IMR-90 (cell line): ENCODE data around the gene GNG7. TPM values are rescaled to one million over a fixed set of nuclear protein-coding genes. Genes with fewer than 3 reads are reported as not detected.

ENCODE experiments used
- ATAC-seq: fragments of 200-7000 bp; cut with Tn5 transposase; 2 replicates; pipeline ENCODE4 v1.9.1; 2020; ENCODE audit warnings: low read depth, mild to moderate bottlenecking, moderate library complexity
- BruUV-seq: library from RNA; stranded (reverse); fragments of 400-500 nt; replicated peaks from 2 replicates; lab custom pipeline; 2021; lab: Mats Ljungman, UMichigan
- CTCF ChIA-PET: fragments of 300-600 bp; formaldehyde crosslinking; extraction: SDS; loops from one replicate; lab custom pipeline; 2021; ENCODE audit warnings: antibody characterized with exemption; lab: Yijun Ruan, JAX
- POLR2A ChIA-PET: fragments of 300-600 bp; sonication (Branson Sonifier 250); formaldehyde crosslinking; loops from one replicate; lab custom pipeline; 2022; ENCODE audit warnings: antibody characterized with exemption; ENCODE audit not compliant: unreplicated experiment; lab: Charles Lee
- DNase-seq: peaks from one replicate; pipeline ENCODE4 v3.0.0; 2013
- H2AFZ ChIP-seq: replicated peaks from 2 replicates; pipeline ENCODE3; 2013; ENCODE audit warnings: low read length, mild to moderate bottlenecking; ENCODE audit not compliant: poor library complexity
- H2AK5ac ChIP-seq: 2 replicates; pipeline ENCODE4 v1.6.1; 2013; ENCODE audit warnings: low read depth, low read length, inconsistent platforms
- H2AK9ac ChIP-seq: replicated peaks from 2 replicates; pipeline ENCODE3; 2013; ENCODE audit warnings: mild to moderate bottlenecking, low read depth, low read length, moderate library complexity; ENCODE audit not compliant: poor library complexity
- H2BK120ac ChIP-seq: 2 replicates; pipeline ENCODE4 v1.6.1; 2013; ENCODE audit warnings: low read depth, low read length, inconsistent platforms
- H2BK15ac ChIP-seq: 3 replicates; pipeline ENCODE4 v1.6.1; 2013; ENCODE audit warnings: low read depth, low read length, inconsistent platforms
- H2BK20ac ChIP-seq: 2 replicates; pipeline ENCODE4 v1.6.1; 2013; ENCODE audit warnings: low read depth, mild to moderate bottlenecking, inconsistent platforms, low read length, moderate library complexity
- H2BK5ac ChIP-seq: 2 replicates; pipeline ENCODE4 v1.6.1; 2013; ENCODE audit warnings: mild to moderate bottlenecking, low read depth, low read length, inconsistent platforms; ENCODE audit not compliant: poor library complexity, severe bottlenecking
- H3K14ac ChIP-seq: replicated peaks from 2 replicates; pipeline ENCODE4 v1.6.1; 2013; ENCODE audit warnings: low read depth, low read length, inconsistent platforms
- H3K18ac ChIP-seq: 2 replicates; pipeline ENCODE4 v1.6.1; 2013; ENCODE audit warnings: low read depth, low read length, control low read depth
- H3K23ac ChIP-seq: 2 replicates; pipeline ENCODE4 v1.6.1; 2013; ENCODE audit warnings: low read depth, low read length, inconsistent platforms
- H3K27ac ChIP-seq: 2 replicates; pipeline ENCODE4 v1.5.1; 2013; ENCODE audit warnings: mild to moderate bottlenecking, control low read depth, low read length; ENCODE audit not compliant: insufficient read depth
- H3K27me3 ChIP-seq: 2 replicates; pipeline ENCODE4 v1.6.1; 2013; ENCODE audit warnings: low read length; ENCODE audit not compliant: control insufficient read depth, insufficient read depth
- H3K36me3 ChIP-seq: 2 replicates; pipeline ENCODE4 v1.6.1; 2013; ENCODE audit warnings: low read length, mixed read lengths; ENCODE audit not compliant: control insufficient read depth, insufficient read depth
- H3K4ac ChIP-seq: 2 replicates; pipeline ENCODE4 v1.6.1; 2013; ENCODE audit warnings: low read depth, low read length, inconsistent platforms
- H3K4me1 ChIP-seq: 2 replicates; pipeline ENCODE4 v1.6.1; 2013; ENCODE audit warnings: low read length, mixed read lengths; ENCODE audit not compliant: control insufficient read depth, insufficient read depth
- H3K4me2 ChIP-seq: 2 replicates; pipeline ENCODE4 v1.6.1; 2013; ENCODE audit warnings: low read depth, mild to moderate bottlenecking, control low read depth, low read length, moderate library complexity
- H3K4me3 ChIP-seq: 2 replicates; pipeline ENCODE4 v1.5.1; 2013; ENCODE audit warnings: low read depth, mild to moderate bottlenecking, control low read depth, low read length, moderate library complexity; ENCODE audit not compliant: insufficient read depth
- H3K56ac ChIP-seq: 2 replicates; pipeline ENCODE4 v1.6.1; 2013; ENCODE audit warnings: low read length, inconsistent platforms; ENCODE audit not compliant: insufficient read depth; ENCODE audit errors: extremely low read depth
- H3K79me1 ChIP-seq, 2 experiments: 2 replicates each; pipeline ENCODE4 v1.6.1; 2013; ENCODE audit warnings: low read length in 2 of 2, inconsistent platforms in 1 of 2, low read depth in 1 of 2
- H3K9ac ChIP-seq: 2 replicates; pipeline ENCODE4 v1.6.1; 2013; ENCODE audit warnings: low read depth, low read length, control low read depth
- H3K9me1 ChIP-seq: 2 replicates; pipeline ENCODE4 v1.6.1; 2013; ENCODE audit warnings: low read length, inconsistent platforms; ENCODE audit not compliant: insufficient read depth
- H3K9me3 ChIP-seq: 2 replicates; pipeline ENCODE4 v1.6.1; 2013; ENCODE audit warnings: low read length; ENCODE audit not compliant: control insufficient read depth, insufficient read depth
- H4K20me1 ChIP-seq: 2 replicates; pipeline ENCODE4 v1.6.1; 2013; ENCODE audit warnings: low read length, inconsistent platforms; ENCODE audit not compliant: insufficient read depth
- H4K5ac ChIP-seq: 2 replicates; pipeline ENCODE4 v1.6.1; 2013; ENCODE audit warnings: mild to moderate bottlenecking, low read depth, low read length, control low read depth
- H4K8ac ChIP-seq, 2 experiments: 2 replicates each; pipeline ENCODE4 v1.6.1; 2013; ENCODE audit warnings: low read depth in 2 of 2, low read length in 2 of 2, control low read depth in 1 of 2, inconsistent platforms in 1 of 2
- H4K91ac ChIP-seq: 2 replicates; pipeline ENCODE4 v1.6.1; 2013; ENCODE audit warnings: low read depth, low read length, inconsistent platforms; ENCODE audit not compliant: insufficient read depth
- CEBPB ChIP-seq: IDR thresholded peaks from 2 replicates; pipeline ENCODE4 v1.6.1; 2012; ENCODE audit warnings: low read depth, low read length, improper control_type of control experiment
- CHD1 ChIP-seq: IDR thresholded peaks from 2 replicates; pipeline ENCODE4 v1.6.1; 2012; ENCODE audit warnings: low read depth, low read length, improper control_type of control experiment
- FOS ChIP-seq: fragments of 150-350 bp; IDR thresholded peaks from 2 replicates; pipeline ENCODE4 v1.6.1; 2016; ENCODE audit warnings: low read depth, low read length
- MAFK ChIP-seq: IDR thresholded peaks from 2 replicates; pipeline ENCODE4 v1.6.1; 2012; ENCODE audit warnings: low read depth, low read length, improper control_type of control experiment
- MAZ ChIP-seq: IDR thresholded peaks from 2 replicates; pipeline ENCODE4 v1.6.1; 2012; ENCODE audit warnings: low read depth, mild to moderate bottlenecking, low read length, improper control_type of control experiment, moderate library complexity, borderline replicate concordance
- MXI1 ChIP-seq: IDR thresholded peaks from 2 replicates; pipeline ENCODE4 v1.6.1; 2012; ENCODE audit warnings: low read depth, mild to moderate bottlenecking, low read length, moderate library complexity, borderline replicate concordance
- NFE2L2 ChIP-seq: fragments of 150-350 bp; IDR thresholded peaks from 2 replicates; pipeline ENCODE4 v1.6.1; 2016; ENCODE audit warnings: low read depth, mild to moderate bottlenecking, low read length
- POLR2A ChIP-seq: IDR thresholded peaks from 2 replicates; pipeline ENCODE4 v1.6.1; 2012; ENCODE audit warnings: mild to moderate bottlenecking, low read depth, low read length
- RAD21 ChIP-seq: IDR thresholded peaks from 2 replicates; pipeline ENCODE4 v1.6.1; 2012; ENCODE audit warnings: low read length, improper control_type of control experiment
- RFX5 ChIP-seq: IDR thresholded peaks from 2 replicates; pipeline ENCODE4 v1.8.0; 2012; ENCODE audit warnings: low read depth, mild to moderate bottlenecking, low read length, moderate library complexity
- SMC3 ChIP-seq: fragments of 150-350 bp; IDR thresholded peaks from 2 replicates; pipeline ENCODE4 v1.6.1; 2016; ENCODE audit warnings: low read depth, mild to moderate bottlenecking, antibody characterized with exemption, low read length, moderate library complexity
- WGBS, 2 experiments: methylation state at CpG; one replicate each; pipeline versions ENCODE4 v1.1.5 to v1.1.7; 2013; ENCODE audit warnings: missing lambda C conversion rate in 2 of 2; ENCODE audit not compliant: insufficient read length in 1 of 2; ENCODE audit errors: extremely low coverage in 2 of 2; 5-methylcytosine and 5-hydroxymethylcytosine counted together
- dilution Hi-C: fragments of 300-500 bp; cut with HindIII; formaldehyde crosslinking; loops from one replicate; pipeline ENCODE4 v1.14.3; 2018; ENCODE audit warnings: low sequenced_read_pairs; ENCODE audit not compliant: unreplicated experiment
- in situ Hi-C: fragments of 300-500 bp; cut with MboI; formaldehyde crosslinking; loops from 3 replicates; pipeline ENCODE4 v1.14.3; 2019; ENCODE audit warnings: low sequenced_read_pairs, inconsistent platforms, mixed read lengths
- intact Hi-C: fragments of 100-400 bp; cut with micrococcal nuclease; formaldehyde crosslinking; loops from 2 replicates; pipeline ENCODE4 v1.10.0; 2022
- polyA plus RNA-seq, 3 experiments: library from polyadenylated mRNA; depleted of rRNA; stranded (reverse); fragments of >200 nt; gene quantifications; 2 replicates each; pipeline ENCODE4 v1.2.3, GENCODE V29; 2012; ENCODE audit warnings: low replicate concordance in 1 of 3
- total RNA-seq: library from RNA; depleted of rRNA; stranded (reverse); fragments of >200 nt; gene quantifications from 2 replicates; pipeline ENCODE4 v1.2.3, GENCODE V29; 2012
- TF ChIP-seq, protein P1 (sequence below): fragments of 150-350 bp; IDR thresholded peaks from 2 replicates; pipeline ENCODE4 v1.6.1; 2016; ENCODE audit warnings: low read depth, mild to moderate bottlenecking, low read length, moderate library complexity, borderline replicate concordance
- TF ChIP-seq, protein P2 (sequence below): fragments of 150-350 bp; IDR thresholded peaks from 2 replicates; pipeline ENCODE4 v1.6.1; 2017; ENCODE audit warnings: mild to moderate bottlenecking, antibody characterized with exemption, low read length, low read depth
- TF ChIP-seq, protein P3 (sequence below): conservative IDR thresholded peaks from 2 replicates; pipeline ENCODE4 v1.5.1; 2012; ENCODE audit warnings: mild to moderate bottlenecking, low read depth, low read length, improper control_type of control experiment

GNG7 gene
- total and polyA plus RNA-seq, 2 of the 4 experiments (the other 2 are of a cell fraction), result under 0.01 to 0.21 TPM

DNA sequence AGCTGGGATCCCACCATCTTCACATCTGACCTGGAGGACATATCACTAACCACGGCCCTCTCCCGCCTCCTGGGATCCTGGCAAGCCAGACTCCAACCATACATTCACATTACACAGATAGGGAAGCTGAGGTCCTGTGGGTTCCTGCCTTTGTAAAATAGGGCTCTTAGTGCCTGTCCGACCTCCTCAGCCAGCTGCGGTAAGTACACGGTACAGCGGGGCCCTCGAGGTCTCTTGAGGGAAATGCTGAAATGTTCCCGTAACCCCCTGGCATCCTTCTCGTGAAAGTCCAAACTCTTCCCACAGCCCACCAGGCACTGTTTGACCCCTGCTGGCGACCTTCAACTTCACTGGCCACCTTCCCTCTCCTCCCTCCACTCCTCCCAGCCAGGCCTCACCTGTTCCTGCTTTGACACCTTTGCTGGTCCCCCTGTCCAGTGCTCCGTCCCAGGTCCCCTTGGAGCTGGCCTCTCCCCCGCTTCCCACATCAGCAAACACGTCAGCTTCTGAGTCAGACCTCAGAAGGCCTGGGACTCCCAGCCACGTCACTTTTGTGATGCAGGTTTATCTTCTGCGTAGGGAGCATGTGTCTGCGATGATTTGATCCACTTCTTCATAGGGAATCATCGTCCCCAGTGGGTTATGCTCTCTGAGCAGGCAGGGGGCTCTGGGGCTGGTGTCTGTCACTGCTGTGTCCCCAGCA, 8.8 kb upstream of the GNG7 start:
- no peak overlapping the region for H3K9ac ChIP-seq
- H2BK5ac ChIP-seq, result no peak overlapping the region
- H3K14ac ChIP-seq, result peak overlapping the region; percentile 12; the same call in 1 of the 2 replicates
- POLR2A ChIA-PET, result no interaction called here
- peak overlapping the region; percentile 67; the same call in 1 of the 3 replicates for H2BK15ac ChIP-seq
- 0 out of 2 replicates have a peak overlapping the region, but pooled peaks have one; percentile 32 for H3K23ac ChIP-seq
- H3K4me2 ChIP-seq, result peak overlapping the region; percentile 16; the same call in 1 of the 2 replicates
- H4K5ac ChIP-seq, result peak overlapping the region; percentile 18; the same call in 1 of the 2 replicates
- H2BK20ac ChIP-seq, result peak overlapping the region; percentile 69
- dilution Hi-C loops, result no loop called here
- DNase-seq (peak; percentile 95), ATAC-seq (peak; percentile 86)
- H2AK9ac ChIP-seq, result no peak overlapping the region
- CTCF ChIA-PET, result no interaction called here
- in situ Hi-C loops, result no loop called here
- no peaks in the 10 kb centered on the region for H3K27me3 ChIP-seq
- intact Hi-C loops, result no loop called here
- peak overlapping the region; percentile 81 for H4K91ac ChIP-seq
- H2AFZ ChIP-seq, result peak overlapping the region; percentile 83
- no peak overlapping the region; the same call in 1 of the 2 replicates for H3K27ac ChIP-seq
- peak overlapping the region; percentile 65 to 92; a peak in 2 of 4 replicates for H4K8ac ChIP-seq
- no peaks in the 10 kb centered on the region; a peak in 1 of 4 replicates for H3K79me1 ChIP-seq
- H2BK120ac ChIP-seq, result peak overlapping the region; percentile 81
- no peak overlapping the region for H3K4me3 ChIP-seq
- peak overlapping the region; percentile 79 for H3K4ac ChIP-seq
- H4K20me1 ChIP-seq, result no peaks in the 10 kb centered on the region; the same call in none of the 2 replicates
- no TSS peak for BruUV-seq
- no peaks in the 10 kb centered on the region for H3K36me3 ChIP-seq
- H3K18ac ChIP-seq, result peak overlapping the region; percentile 8; the same call in 1 of the 2 replicates
- peaks cover 6% of the 10 kb centered on the region for H3K4me1 ChIP-seq
- H3K9me3 ChIP-seq, result peaks cover 9% of the 10 kb centered on the region
- H3K56ac ChIP-seq, result no peak overlapping the region; the same call in 1 of the 2 replicates
- H2AK5ac ChIP-seq, result peak overlapping the region; percentile 57
- WGBS, 2 experiments, result 58% methylated on average over 7 of the region's 17 CpGs; no CpG with 5 or more reads in 1 of the 2 experiments
- H3K9me1 ChIP-seq, result peaks cover 12% of the 10 kb centered on the region; the same call in 1 of the 2 replicates
- TF ChIP-seq POLR2A, result peak; percentile 78
- no peak for TF ChIP-seq SMC3
- TF ChIP-seq MAFK, result no peak
- TF ChIP-seq, protein P1, sequence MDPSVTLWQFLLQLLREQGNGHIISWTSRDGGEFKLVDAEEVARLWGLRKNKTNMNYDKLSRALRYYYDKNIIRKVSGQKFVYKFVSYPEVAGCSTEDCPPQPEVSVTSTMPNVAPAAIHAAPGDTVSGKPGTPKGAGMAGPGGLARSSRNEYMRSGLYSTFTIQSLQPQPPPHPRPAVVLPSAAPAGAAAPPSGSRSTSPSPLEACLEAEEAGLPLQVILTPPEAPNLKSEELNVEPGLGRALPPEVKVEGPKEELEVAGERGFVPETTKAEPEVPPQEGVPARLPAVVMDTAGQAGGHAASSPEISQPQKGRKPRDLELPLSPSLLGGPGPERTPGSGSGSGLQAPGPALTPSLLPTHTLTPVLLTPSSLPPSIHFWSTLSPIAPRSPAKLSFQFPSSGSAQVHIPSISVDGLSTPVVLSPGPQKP, result no peak
- peak; percentile 72 for TF ChIP-seq FOS
- TF ChIP-seq NFE2L2, result no peak
- no peak for TF ChIP-seq RAD21
- TF ChIP-seq RFX5, result 0 out of 2 replicates have a peak, but pooled peaks have one; percentile 10
- TF ChIP-seq CHD1, result no peak
- TF ChIP-seq, protein P2, sequence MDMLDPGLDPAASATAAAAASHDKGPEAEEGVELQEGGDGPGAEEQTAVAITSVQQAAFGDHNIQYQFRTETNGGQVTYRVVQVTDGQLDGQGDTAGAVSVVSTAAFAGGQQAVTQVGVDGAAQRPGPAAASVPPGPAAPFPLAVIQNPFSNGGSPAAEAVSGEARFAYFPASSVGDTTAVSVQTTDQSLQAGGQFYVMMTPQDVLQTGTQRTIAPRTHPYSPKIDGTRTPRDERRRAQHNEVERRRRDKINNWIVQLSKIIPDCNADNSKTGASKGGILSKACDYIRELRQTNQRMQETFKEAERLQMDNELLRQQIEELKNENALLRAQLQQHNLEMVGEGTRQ, result 0 out of 2 replicates have a peak, but pooled peaks have one; percentile 42
- 0 out of 2 replicates have a peak, but pooled peaks have one; percentile 24 for TF ChIP-seq MAZ
- TF ChIP-seq CEBPB, result no peak
- TF ChIP-seq, protein P3, sequence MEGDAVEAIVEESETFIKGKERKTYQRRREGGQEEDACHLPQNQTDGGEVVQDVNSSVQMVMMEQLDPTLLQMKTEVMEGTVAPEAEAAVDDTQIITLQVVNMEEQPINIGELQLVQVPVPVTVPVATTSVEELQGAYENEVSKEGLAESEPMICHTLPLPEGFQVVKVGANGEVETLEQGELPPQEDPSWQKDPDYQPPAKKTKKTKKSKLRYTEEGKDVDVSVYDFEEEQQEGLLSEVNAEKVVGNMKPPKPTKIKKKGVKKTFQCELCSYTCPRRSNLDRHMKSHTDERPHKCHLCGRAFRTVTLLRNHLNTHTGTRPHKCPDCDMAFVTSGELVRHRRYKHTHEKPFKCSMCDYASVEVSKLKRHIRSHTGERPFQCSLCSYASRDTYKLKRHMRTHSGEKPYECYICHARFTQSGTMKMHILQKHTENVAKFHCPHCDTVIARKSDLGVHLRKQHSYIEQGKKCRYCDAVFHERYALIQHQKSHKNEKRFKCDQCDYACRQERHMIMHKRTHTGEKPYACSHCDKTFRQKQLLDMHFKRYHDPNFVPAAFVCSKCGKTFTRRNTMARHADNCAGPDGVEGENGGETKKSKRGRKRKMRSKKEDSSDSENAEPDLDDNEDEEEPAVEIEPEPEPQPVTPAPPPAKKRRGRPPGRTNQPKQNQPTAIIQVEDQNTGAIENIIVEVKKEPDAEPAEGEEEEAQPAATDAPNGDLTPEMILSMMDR, result no peak
- TF ChIP-seq MXI1, result no peak
